ENCODE measurements around the gene TMED6. TPM values are rescaled to one million over a fixed set of nuclear protein-coding genes. Genes with fewer than 3 reads are reported as not detected.

Gene TMED6
- total and polyA plus RNA-seq, 2 of the 8 experiments (the other 6 are each of a cell fraction or from before 2014, with no cell fraction given): not detected

GRCh38 chr16:69378036-69378435 lies 26.4 kb upstream of the TMED6 start:
- H2BK5ac ChIP-seq (ENCODE audit: low read depth, low read length): no peak overlapping the region
- peaks cover 0 to 2% of the 10 kb centered on the region in 2 experiments for H4K20me1 ChIP-seq (replicated peaks in 1 of 2; ENCODE audit: control insufficient read depth in 1 of 2, insufficient read depth in 2 of 2, low read length in 2 of 2)
- no peaks in the 10 kb centered on the region for H3K27me3 ChIP-seq (replicated peaks in 1 of 4; ENCODE audit: control insufficient read depth in 3 of 4, extremely low read depth in 1 of 4, insufficient read depth in 3 of 4, low read length in 3 of 4)
- 100% methylated on average over 1 of the region's 1 CpG; no CpG with 5 or more reads in 1 of the 2 experiments for WGBS, 2 experiments (ENCODE audit: extremely low coverage in 1 of 2, insufficient coverage in 1 of 2, insufficient read length in 1 of 2, insufficient replicate concordance in 2 of 2, low coverage in 1 of 2, low lambda C conversion rate in 2 of 2, missing lambda C conversion rate in 1 of 2)
- no peak overlapping the region for H4K5ac ChIP-seq (ENCODE audit: insufficient read length, low read depth, low read length)
- no peak overlapping the region for H2AK5ac ChIP-seq (ENCODE audit: low read depth, low read length)
- no peaks in the 10 kb centered on the region for H3K9me3 ChIP-seq (ENCODE audit: insufficient read depth in 2 of 2, low read depth in 1 of 2, low read length in 1 of 2)
- ChIA-PET CTCF (ENCODE audit: partially characterized antibody) (interaction anchor here (0.5 kb wide), 1 partner anchor 17 kb away, joined by 3 read pairs; no protein-coding TSS in a partner anchor), POLR2A (ENCODE audit: partially characterized antibody) (interaction anchor here (0.6 to 1.2 kb wide), 4 partner anchors 10 to 376 kb away, joined by 3 read pairs; no protein-coding TSS in a partner anchor)
- no peak for FAIRE-seq
- peaks cover 12 to 46% (median 30%) of the 10 kb centered on the region in 4 experiments for H3K36me3 ChIP-seq (ENCODE audit: control insufficient read depth in 2 of 4, insufficient read depth in 4 of 4, low read length in 3 of 4)
- no peaks in the 10 kb centered on the region for H3K23me2 ChIP-seq (ENCODE audit: low read depth, low read length)
- no peak overlapping the region for H2BK15ac ChIP-seq (ENCODE audit: low read length)
- H2BK20ac ChIP-seq (ENCODE audit: low read length): no peak overlapping the region
- no peak for DNase-seq (ENCODE audit: low read depth in 1 of 2, low spot score in 2 of 2)
- H4K91ac ChIP-seq (replicated peaks; ENCODE audit: insufficient read length, low read length): no peak overlapping the region
- TF ChIP-seq, protein P1, sequence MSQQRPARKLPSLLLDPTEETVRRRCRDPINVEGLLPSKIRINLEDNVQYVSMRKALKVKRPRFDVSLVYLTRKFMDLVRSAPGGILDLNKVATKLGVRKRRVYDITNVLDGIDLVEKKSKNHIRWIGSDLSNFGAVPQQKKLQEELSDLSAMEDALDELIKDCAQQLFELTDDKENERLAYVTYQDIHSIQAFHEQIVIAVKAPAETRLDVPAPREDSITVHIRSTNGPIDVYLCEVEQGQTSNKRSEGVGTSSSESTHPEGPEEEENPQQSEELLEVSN (IDR thresholded peaks at IDR 0.05): no peak
- TF ChIP-seq ASH2L (IDR thresholded peaks at IDR 0.05; ENCODE audit: low read length) (no peak), RFX5 (IDR thresholded peaks at IDR 0.05; ENCODE audit: borderline replicate concordance, low read depth, low read length) (no peak), EZH2 (IDR thresholded peaks at IDR 0.05; ENCODE audit: low read depth, low read length, severe bottlenecking) (no peak), SP4 (IDR thresholded peaks at IDR 0.05; ENCODE audit: low read length) (no peak), SAP30 (IDR thresholded peaks at IDR 0.05; ENCODE audit: insufficient read depth, insufficient replicate concordance, low read length) (no peak), RBBP5 (IDR thresholded peaks at IDR 0.05; ENCODE audit: borderline replicate concordance, low read depth, low read length) (no peak)
- TF ChIP-seq, protein P2, sequence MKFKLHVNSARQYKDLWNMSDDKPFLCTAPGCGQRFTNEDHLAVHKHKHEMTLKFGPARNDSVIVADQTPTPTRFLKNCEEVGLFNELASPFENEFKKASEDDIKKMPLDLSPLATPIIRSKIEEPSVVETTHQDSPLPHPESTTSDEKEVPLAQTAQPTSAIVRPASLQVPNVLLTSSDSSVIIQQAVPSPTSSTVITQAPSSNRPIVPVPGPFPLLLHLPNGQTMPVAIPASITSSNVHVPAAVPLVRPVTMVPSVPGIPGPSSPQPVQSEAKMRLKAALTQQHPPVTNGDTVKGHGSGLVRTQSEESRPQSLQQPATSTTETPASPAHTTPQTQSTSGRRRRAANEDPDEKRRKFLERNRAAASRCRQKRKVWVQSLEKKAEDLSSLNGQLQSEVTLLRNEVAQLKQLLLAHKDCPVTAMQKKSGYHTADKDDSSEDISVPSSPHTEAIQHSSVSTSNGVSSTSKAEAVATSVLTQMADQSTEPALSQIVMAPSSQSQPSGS (IDR thresholded peaks at IDR 0.05; ENCODE audit: low read length): no peak
- no peak overlapping the region for H3K4ac ChIP-seq (replicated peaks; ENCODE audit: insufficient read length, low read depth, low read length)
- H3K27ac ChIP-seq (ENCODE audit: low read depth, low read length): no peak overlapping the region
- no peak overlapping the region for H3K9ac ChIP-seq (replicated peaks in 1 of 4; ENCODE audit: extremely low read depth in 1 of 4, low read depth in 3 of 4, low read length in 3 of 4)
- no peak overlapping the region for H3K4me3 ChIP-seq (ENCODE audit: extremely low read depth in 1 of 4, insufficient read depth in 2 of 4, low read depth in 3 of 4, low read length in 4 of 4)
- no peak overlapping the region for H3K23ac ChIP-seq (ENCODE audit: insufficient read length)
- H3K14ac ChIP-seq (ENCODE audit: insufficient read length): no peak overlapping the region
- H2BK120ac ChIP-seq (replicated peaks; ENCODE audit: low read depth, low read length): no peak overlapping the region
- no peak overlapping the region for H4K8ac ChIP-seq (ENCODE audit: extremely low read depth, insufficient read depth, low read length)
- H3K56ac ChIP-seq (replicated peaks; ENCODE audit: insufficient read length, low read depth, low read length): no peak overlapping the region
- no peaks in the 10 kb centered on the region for H3K79me1 ChIP-seq (ENCODE audit: low read depth, low read length)
- peaks cover 0 to 13% of the 10 kb centered on the region in 2 experiments; a peak in 1 of 4 replicates for H3K79me2 ChIP-seq (ENCODE audit: control insufficient read depth in 1 of 2, insufficient read depth in 2 of 2, low read length in 2 of 2)
- H2BK12ac ChIP-seq (ENCODE audit: low read depth, low read length): no peak overlapping the region
- no peak overlapping the region for H3K4me2 ChIP-seq (ENCODE audit: insufficient read depth in 1 of 2, low read depth in 2 of 2, low read length in 2 of 2)
- H3K18ac ChIP-seq (ENCODE audit: extremely low read depth, low read length): no peak overlapping the region
- H2AFZ ChIP-seq (ENCODE audit: low read length): no peak overlapping the region
- no peaks in the 10 kb centered on the region for H3K4me1 ChIP-seq (replicated peaks in 1 of 4; ENCODE audit: control insufficient read depth in 3 of 4, insufficient read depth in 4 of 4, low read length in 3 of 4)
